GM19025 (cell line): Measurements from ENCODE around the gene PRSS50.

Source experiments
- ATAC-seq: cut with Tn5 transposase; IDR thresholded peaks from one replicate; pipeline ENCODE4 v1.9.1; 2021; ENCODE audit warnings: mild to moderate bottlenecking, low read depth, moderate library complexity; ENCODE audit not compliant: unreplicated experiment

Gene PRSS50

GRCh38 chr3:46693892-46694226, 23.8 kb downstream of the PRSS50 start:
- ATAC-seq, result no peak

- ATAC-seq, result no peak
These were observed 24.4 kb downstream of the PRSS50 start, which contains the start of gene ALS2CL for GRCh38 chr3:46693038-46693891. TSS of gene ALS2CL (minus strand) at chr3:46693679. CDS start at chr3:46689440, 4,239 bp downstream.

GRCh38 chr3:46692566-46692990, 25.1 kb downstream of the PRSS50 start:
- no peak for ATAC-seq

- no peak for ATAC-seq
These were observed 26.9 kb downstream of the PRSS50 start for GRCh38 chr3:46690798-46691197.

- no peak for ATAC-seq
These were observed 32.2 kb downstream of the PRSS50 start for GRCh38 chr3:46685446-46685845.

GRCh38 chr3:46684891-46685290, 32.8 kb downstream of the PRSS50 start:
- ATAC-seq, result no peak

GRCh38 chr3:46682974-46683373, 34.7 kb downstream of the PRSS50 start:
- ATAC-seq, result no peak

GRCh38 chr3:46681856-46682540, 35.7 kb downstream of the PRSS50 start:
- ATAC-seq, result no peak

GRCh38 chr3:46681387-46681786, 36.3 kb downstream of the PRSS50 start:
- ATAC-seq, result no peak

GRCh38 chr3:46680298-46680826, 37.3 kb downstream of the PRSS50 start:
- no peak for ATAC-seq

GRCh38 chr3:46679681-46680080, 38.0 kb downstream of the PRSS50 start:
- no peak for ATAC-seq

- ATAC-seq, result no peak
These were observed 39.4 kb downstream of the PRSS50 start for GRCh38 chr3:46678280-46678679.

- ATAC-seq, result no peak
These were observed 40.3 kb downstream of the PRSS50 start for GRCh38 chr3:46677411-46677726.

- no peak for ATAC-seq
These were observed 40.9 kb downstream of the PRSS50 start for GRCh38 chr3:46676601-46677410.

- no peak for ATAC-seq
These were observed 41.7 kb downstream of the PRSS50 start for GRCh38 chr3:46675843-46676567.

- ATAC-seq, result no peak
These were observed 42.2 kb downstream of the PRSS50 start for GRCh38 chr3:46675426-46675825.

- ATAC-seq, result no peak
These were observed 43.4 kb downstream of the PRSS50 start for GRCh38 chr3:46674031-46674845.

- ATAC-seq, result no peak
These were observed 44.3 kb downstream of the PRSS50 start for GRCh38 chr3:46673151-46674030.

GRCh38 chr3:46672349-46672695, 45.3 kb downstream of the PRSS50 start:
- no peak for ATAC-seq
